Astrocyte of the cerebellum (primary cell): ENCODE results near the gene CRELD2.

Source experiments
- DNase-seq: peaks from one replicate; pipeline ENCODE4 v3.0.0-alpha.2; 2011; ENCODE audit warnings: low read depth
- H3K4me3 ChIP-seq: 2 replicates; pipeline ENCODE4 v1.5.1; 2011; ENCODE audit warnings: mild to moderate bottlenecking, low read depth, low read length, moderate library complexity
- in situ Hi-C: cut with HindIII; loops from 2 replicates; pipeline ENCODE4 v1.10.0; 2017; ENCODE audit warnings: low sequenced_read_pairs
- TF ChIP-seq, protein P1 (sequence below): IDR thresholded peaks from 2 replicates; pipeline ENCODE4 v1.5.1; 2012; ENCODE audit warnings: low read length, low read depth, moderate library complexity, mild to moderate bottlenecking; ENCODE audit errors: missing control alignments

The CRELD2 gene

DNA sequence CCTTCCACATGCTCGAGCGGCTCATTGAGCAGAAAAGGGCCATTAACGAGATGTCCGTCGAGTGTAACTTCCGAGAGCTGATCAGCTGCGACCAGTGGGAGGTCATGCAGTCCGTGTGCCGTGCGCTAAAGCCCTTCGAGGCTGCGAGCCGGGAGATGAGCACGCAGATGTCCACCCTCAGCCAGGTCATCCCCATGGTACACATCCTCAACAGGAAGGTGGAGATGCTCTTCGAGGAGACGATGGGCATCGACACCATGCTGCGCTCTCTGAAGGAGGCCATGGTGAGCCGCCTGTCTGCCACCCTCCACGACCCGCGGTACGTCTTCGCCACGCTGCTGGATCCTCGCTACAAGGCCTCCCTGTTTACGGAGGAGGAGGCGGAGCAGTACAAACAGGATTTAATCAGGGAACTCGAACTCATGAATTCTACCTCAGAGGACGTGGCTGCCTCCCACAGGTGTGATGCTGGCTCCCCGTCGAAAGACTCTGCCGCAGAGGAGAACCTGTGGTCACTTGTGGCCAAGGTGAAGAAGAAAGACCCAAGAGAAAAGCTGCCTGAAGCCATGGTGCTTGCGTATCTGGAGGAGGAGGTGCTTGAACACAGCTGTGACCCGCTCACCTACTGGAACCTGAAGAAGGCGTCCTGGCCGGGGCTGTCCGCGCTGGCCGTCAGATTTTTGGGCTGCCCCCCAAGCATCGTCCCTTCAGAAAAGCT, 31.9 kb upstream of the CRELD2 start:
- in situ Hi-C loops, result no loop called here
- H3K4me3 ChIP-seq, result no peak overlapping the region
- DNase-seq, result no peak
- TF ChIP-seq, protein P1, sequence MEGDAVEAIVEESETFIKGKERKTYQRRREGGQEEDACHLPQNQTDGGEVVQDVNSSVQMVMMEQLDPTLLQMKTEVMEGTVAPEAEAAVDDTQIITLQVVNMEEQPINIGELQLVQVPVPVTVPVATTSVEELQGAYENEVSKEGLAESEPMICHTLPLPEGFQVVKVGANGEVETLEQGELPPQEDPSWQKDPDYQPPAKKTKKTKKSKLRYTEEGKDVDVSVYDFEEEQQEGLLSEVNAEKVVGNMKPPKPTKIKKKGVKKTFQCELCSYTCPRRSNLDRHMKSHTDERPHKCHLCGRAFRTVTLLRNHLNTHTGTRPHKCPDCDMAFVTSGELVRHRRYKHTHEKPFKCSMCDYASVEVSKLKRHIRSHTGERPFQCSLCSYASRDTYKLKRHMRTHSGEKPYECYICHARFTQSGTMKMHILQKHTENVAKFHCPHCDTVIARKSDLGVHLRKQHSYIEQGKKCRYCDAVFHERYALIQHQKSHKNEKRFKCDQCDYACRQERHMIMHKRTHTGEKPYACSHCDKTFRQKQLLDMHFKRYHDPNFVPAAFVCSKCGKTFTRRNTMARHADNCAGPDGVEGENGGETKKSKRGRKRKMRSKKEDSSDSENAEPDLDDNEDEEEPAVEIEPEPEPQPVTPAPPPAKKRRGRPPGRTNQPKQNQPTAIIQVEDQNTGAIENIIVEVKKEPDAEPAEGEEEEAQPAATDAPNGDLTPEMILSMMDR, result no peak

- H3K4me3 ChIP-seq, result no peak overlapping the region
- in situ Hi-C loops, result no loop called here
- no peak for DNase-seq
- TF ChIP-seq, protein P1, result no peak
Measured at GRCh38 chr22:49887064-49887451, 31.4 kb upstream of the CRELD2 start.

DNA sequence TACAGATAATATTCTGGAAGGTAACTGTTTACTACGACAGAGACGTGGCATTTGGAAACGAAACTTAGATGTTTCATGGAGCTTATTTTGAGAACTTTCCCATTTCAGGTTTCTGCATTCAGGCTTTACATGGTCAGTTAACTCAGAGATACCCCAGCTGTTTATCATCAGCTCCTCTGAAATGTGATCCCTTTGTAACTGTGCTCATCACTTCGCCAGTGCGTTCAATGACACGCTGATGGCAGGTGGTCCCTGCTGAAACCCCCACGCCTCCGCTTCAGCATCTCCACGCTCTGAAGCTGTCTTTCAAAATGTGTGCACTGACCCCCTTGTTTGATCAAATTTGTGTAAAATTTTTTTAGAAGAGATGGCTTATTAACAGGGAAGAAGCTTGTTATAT, 30.7 kb upstream of the CRELD2 start:
- TF ChIP-seq, protein P1, result no peak

DNA sequence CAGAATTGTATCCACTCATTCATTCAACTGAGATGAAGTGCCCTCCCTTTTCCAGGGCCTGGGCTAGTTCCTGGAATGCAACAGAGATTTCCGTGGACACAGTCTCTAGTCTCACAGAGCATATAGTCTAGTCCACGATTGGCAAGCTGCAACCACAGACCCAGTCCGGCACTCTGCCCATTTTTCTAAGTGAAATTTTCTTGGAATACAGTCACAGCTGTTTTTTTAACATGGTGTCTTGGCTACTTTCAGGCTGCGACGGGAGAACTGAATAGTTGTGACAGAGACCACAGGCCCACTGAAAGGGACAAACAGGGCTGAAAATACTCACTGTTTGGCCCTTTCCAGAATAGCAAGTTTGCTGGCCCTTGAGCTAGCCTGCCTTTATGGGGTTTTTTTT, 29.4 kb upstream of the CRELD2 start:
- no peak overlapping the region for H3K4me3 ChIP-seq
- in situ Hi-C loops, result no loop called here

More for the DNA sequence above, 30.7 kb upstream of the CRELD2 start:
- H3K4me3 ChIP-seq, result no peak overlapping the region
- no peak for DNase-seq
- in situ Hi-C loops, result no loop called here

GRCh38 chr22:49892226-49892899, 26.1 kb upstream of the CRELD2 start:
- H3K4me3 ChIP-seq, result no peak overlapping the region
- DNase-seq, result no peak
- TF ChIP-seq, protein P1, result no peak
- in situ Hi-C loops, result no loop called here

More for the DNA sequence above, 29.4 kb upstream of the CRELD2 start:
- TF ChIP-seq, protein P1, result no peak
- DNase-seq, result peak; percentile 19

GRCh38 chr22:49893025-49893424, 25.4 kb upstream of the CRELD2 start:
- in situ Hi-C loops, result no loop called here

More at GRCh38 chr22:49893025-49893424, 25.4 kb upstream of the CRELD2 start:
- no peak overlapping the region for H3K4me3 ChIP-seq
- DNase-seq, result no peak
- TF ChIP-seq, protein P1, result no peak
